Upper lobe of left lung (tissue), 4 donors: ENCODE results near the gene LRRC8B.

ENCODE experiments used
- CTCF ChIP-seq, 6 experiments: fragments of 450-650 bp in 4 of 6; fragments of 200-600 bp in 2 of 6; sonication (generic) in 2 of 6; IDR thresholded peaks; one replicate each; pipeline ENCODE4 v1.5.1; 2016 to 2019; ENCODE audit warnings: antibody characterized with exemption in 6 of 6
- EP300 ChIP-seq, 4 donors: sonication (generic); formaldehyde crosslinking; IDR thresholded peaks; one replicate each; pipeline ENCODE4 v1.5.1; 2017; ENCODE audit warnings: antibody characterized with exemption in 4 of 4, control low read depth in 2 of 4
- POLR2A ChIP-seq, 4 donors: fragments of 450-650 bp; IDR thresholded peaks; one replicate each; pipeline ENCODE4 v1.5.1; 2016 to 2017; ENCODE audit warnings: antibody characterized with exemption in 4 of 4, mild to moderate bottlenecking in 2 of 4

GRCh38 chr1:89563957-89564604, 39.5 kb downstream of the LRRC8B start:
- TF ChIP-seq CTCF (IDR thresholded peaks at IDR 0.05) (no peak), EP300 (IDR thresholded peaks at IDR 0.05) (no peak), POLR2A (IDR thresholded peaks at IDR 0.05) (no peak)
